Kidney (tissue), 14 donors: ENCODE measurements around the gene FYTTD1. TPM values are rescaled to one million over a fixed set of nuclear protein-coding genes. Genes with fewer than 3 reads are reported as not detected.
"Not testable (repeated sequence)": the region's sequence is repeated elsewhere in the genome, so short reads cannot be mapped to it uniquely, and the experiment has no call there.

ENCODE experiments used
- DNase-seq, 5 donors: peaks; one replicate each; pipeline ENCODE4 v3.0.0-alpha.2; 2013 to 2020
- FAIRE-seq: peaks from 2 replicates; lab custom pipeline; 2012; peaks lifted over from hg19 to GRCh38; lab: Jason Lieb, UNC
- H3K27ac ChIP-seq, 2 donors: one replicate each; pipeline ENCODE4 v1.7.0; 2013; ENCODE audit warnings: low read depth in 2 of 2, low read length in 2 of 2, inconsistent platforms in 1 of 2
- H3K27me3 ChIP-seq: one replicate; pipeline ENCODE4 v1.7.1; 2013; ENCODE audit warnings: low read length, inconsistent platforms; ENCODE audit not compliant: control insufficient read depth, insufficient read depth
- H3K36me3 ChIP-seq, 3 donors: one replicate each; pipeline versions ENCODE4 v1.7.0 to v1.7.1; 2013; ENCODE audit warnings: low read length in 3 of 3, control low read depth in 1 of 3, inconsistent platforms in 1 of 3; ENCODE audit not compliant: insufficient read depth in 3 of 3, control insufficient read depth in 2 of 3
- H3K4me1 ChIP-seq, 3 donors: one replicate each; pipeline versions ENCODE4 v1.7.0 to v1.7.1; 2013; ENCODE audit warnings: low read length in 3 of 3, inconsistent platforms in 1 of 3, low read depth in 1 of 3; ENCODE audit not compliant: control insufficient read depth in 2 of 3, insufficient read depth in 2 of 3
- H3K4me3 ChIP-seq, 3 donors: one replicate each; pipeline versions ENCODE4 v1.7.0 to v1.8.1; 2013; ENCODE audit warnings: low read length in 3 of 3, control low read depth in 1 of 3, inconsistent platforms in 1 of 3
- H3K9ac ChIP-seq, 3 donors: one replicate each; pipeline versions ENCODE4 v1.7.0 to v1.7.1; 2013; ENCODE audit warnings: low read length in 3 of 3, control low read depth in 1 of 3, inconsistent platforms in 1 of 3
- H3K9me3 ChIP-seq, 3 donors: one replicate each; pipeline versions ENCODE4 v1.7.0 to v1.7.1; 2013; ENCODE audit warnings: low read length in 3 of 3, control low read depth in 1 of 3, inconsistent platforms in 1 of 3; ENCODE audit not compliant: control insufficient read depth in 2 of 3, insufficient read depth in 1 of 3
- intact Hi-C: fragments of 100-400 bp; cut with DNase I; formaldehyde crosslinking; loops from one replicate; pipeline ENCODE4 v1.11.1; 2022
- polyA plus RNA-seq: library from polyadenylated mRNA; stranded (reverse); fragments of 350-450 nt; fragmentation: Illumina TruSeq; extraction: RNeasy Lipid Tissue Mini Kit (QIAGEN cat#74804); gene quantifications from one replicate; pipeline ENCODE4 v1.2.3, GENCODE V29; 2014; ENCODE audit warnings: low read depth, low replicate concordance; ENCODE audit not compliant: insufficient read depth
- total RNA-seq: library from RNA; stranded (reverse); fragmentation: NEBNext Ultra II Directional; extraction: Animal tissue kit (Norgen Biotek cat#: 25700); gene quantifications from one replicate; pipeline ENCODE4 v1.2.1, GENCODE V29; 2021
- TF ChIP-seq, protein P1 (sequence below): IDR thresholded peaks from 3 replicates; pipeline ENCODE4 v1.5.1; 2012; ENCODE audit warnings: mild to moderate bottlenecking, moderate library complexity, borderline replicate concordance; ENCODE audit not compliant: insufficient read depth; ENCODE audit errors: extremely low read depth
- donor health status: control.
- donor health status: control.
- donor health status: control.
- donor health status: control.
- donor health status: control.
- donor health status: DM: yes; HTN: yes; CAD: no.
- donor health status: Normal renal cell carcinoma (clear cell type).

The FYTTD1 gene
- total and polyA plus RNA-seq, 2 donors from 2014 or later, result 11.9 to 53.7 TPM

DNA sequence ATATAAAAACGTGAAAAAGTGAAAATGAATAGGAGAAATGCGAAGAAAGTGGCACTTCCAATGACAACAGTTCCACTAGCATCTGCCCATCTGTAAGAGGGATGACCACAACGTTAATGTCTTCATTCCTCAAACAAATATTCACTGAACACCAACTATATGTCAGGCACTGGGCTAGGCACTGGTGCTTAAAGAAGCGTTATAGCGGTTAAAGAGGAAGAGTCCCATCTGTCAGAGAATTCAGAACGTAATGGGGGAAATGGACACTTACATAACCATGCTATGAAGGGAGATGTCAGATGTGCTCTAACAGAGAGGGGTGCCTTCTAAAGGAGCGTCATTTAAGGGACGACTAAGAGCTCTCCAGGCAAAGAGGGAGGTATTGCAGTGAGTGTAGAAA is 21.2 kb upstream of the FYTTD1 start:
- Histone ChIP-seq H3K4me1 (no peaks in the 10 kb centered on the region), H3K27ac (no peak overlapping the region), H3K36me3 (no peaks in the 10 kb centered on the region), H3K27me3 (no peaks in the 10 kb centered on the region), H3K9me3 (no peaks in the 10 kb centered on the region), H3K4me3 (no peak overlapping the region), H3K9ac (no peak overlapping the region)
- FAIRE-seq, result no peak
- TF ChIP-seq, protein P1, sequence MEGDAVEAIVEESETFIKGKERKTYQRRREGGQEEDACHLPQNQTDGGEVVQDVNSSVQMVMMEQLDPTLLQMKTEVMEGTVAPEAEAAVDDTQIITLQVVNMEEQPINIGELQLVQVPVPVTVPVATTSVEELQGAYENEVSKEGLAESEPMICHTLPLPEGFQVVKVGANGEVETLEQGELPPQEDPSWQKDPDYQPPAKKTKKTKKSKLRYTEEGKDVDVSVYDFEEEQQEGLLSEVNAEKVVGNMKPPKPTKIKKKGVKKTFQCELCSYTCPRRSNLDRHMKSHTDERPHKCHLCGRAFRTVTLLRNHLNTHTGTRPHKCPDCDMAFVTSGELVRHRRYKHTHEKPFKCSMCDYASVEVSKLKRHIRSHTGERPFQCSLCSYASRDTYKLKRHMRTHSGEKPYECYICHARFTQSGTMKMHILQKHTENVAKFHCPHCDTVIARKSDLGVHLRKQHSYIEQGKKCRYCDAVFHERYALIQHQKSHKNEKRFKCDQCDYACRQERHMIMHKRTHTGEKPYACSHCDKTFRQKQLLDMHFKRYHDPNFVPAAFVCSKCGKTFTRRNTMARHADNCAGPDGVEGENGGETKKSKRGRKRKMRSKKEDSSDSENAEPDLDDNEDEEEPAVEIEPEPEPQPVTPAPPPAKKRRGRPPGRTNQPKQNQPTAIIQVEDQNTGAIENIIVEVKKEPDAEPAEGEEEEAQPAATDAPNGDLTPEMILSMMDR, result no peak
- intact Hi-C loops, result no loop called here
- no peak for DNase-seq

DNA sequence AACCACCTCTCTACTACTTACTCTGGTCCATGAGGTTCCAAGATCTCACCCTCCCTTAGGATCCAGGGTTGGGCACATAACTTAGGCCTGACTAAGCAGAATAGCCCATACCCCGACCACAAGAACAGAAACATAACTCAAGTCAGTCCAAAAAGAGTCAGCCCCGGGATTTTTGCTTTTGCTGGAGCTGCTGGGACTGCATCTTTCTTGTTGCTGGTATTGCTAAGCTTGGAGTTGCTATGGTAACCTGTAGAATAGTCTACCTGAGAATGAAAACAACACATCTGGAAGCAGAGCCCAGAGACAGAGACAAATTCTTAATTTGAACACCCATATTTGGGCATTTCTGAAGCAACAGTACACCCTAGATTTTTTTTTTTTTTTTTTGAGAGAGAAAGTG is 19.5 kb upstream of the FYTTD1 start:
- no peaks in the 10 kb centered on the region for H3K36me3 ChIP-seq
- H3K27me3 ChIP-seq, result no peaks in the 10 kb centered on the region
- intact Hi-C loops, result no loop called here
- H3K4me3 ChIP-seq, result no peak overlapping the region
- H3K9ac ChIP-seq, result no peak overlapping the region
- TF ChIP-seq, protein P1, result no peak
- DNase-seq, result no peak
- H3K9me3 ChIP-seq, result no peaks in the 10 kb centered on the region
- FAIRE-seq, result no peak
- no peak overlapping the region for H3K27ac ChIP-seq
- H3K4me1 ChIP-seq, result no peaks in the 10 kb centered on the region

DNA sequence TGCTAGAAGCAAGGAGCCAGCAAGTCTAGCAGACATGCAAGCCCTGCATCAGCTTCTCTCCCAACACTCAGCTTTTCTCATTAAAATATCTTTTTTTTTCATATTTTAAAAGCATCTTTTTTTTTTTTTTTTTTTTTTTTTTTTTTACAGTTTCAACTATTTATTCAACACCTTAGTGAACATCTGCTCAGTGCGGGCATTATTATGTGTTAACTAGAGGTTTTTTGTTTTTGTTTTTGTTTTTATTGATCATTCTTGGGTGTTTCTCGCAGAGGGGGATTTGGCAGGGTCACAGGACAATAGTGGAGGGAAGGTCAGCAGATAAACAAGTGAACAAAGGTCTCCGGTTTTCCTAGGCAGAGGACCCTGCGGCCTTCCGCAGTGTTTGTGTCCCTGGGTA is 18.9 kb upstream of the FYTTD1 start:
- H3K4me1 ChIP-seq, H3K9me3 ChIP-seq, DNase-seq, H3K9ac ChIP-seq, H3K27ac ChIP-seq, intact Hi-C loops, H3K4me3 ChIP-seq, H3K36me3 ChIP-seq, FAIRE-seq, H3K27me3 ChIP-seq: not testable (repeated sequence)

DNA sequence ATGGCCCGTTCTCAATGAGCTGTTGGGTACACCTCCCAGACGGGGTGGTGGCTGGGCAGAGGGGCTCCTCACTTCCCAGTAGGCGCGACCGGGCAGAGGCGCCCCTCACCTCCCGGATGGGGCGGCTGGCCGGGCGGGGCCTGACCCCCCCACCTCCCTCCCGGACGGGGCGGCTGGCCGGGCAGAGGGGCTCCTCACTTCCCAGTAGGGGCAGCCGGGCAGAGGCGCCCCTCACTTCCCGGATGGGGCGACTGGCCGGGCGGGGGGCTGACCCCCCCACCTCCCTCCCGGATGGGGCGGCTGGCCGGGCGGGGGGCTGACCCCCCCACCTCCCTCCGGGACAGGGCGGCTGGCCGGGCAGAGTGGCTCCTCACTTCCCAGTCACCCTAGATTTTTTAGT is 18.2 kb upstream of the FYTTD1 start:
- H3K9me3 ChIP-seq, H3K9ac ChIP-seq, H3K27me3 ChIP-seq, H3K4me3 ChIP-seq, FAIRE-seq, H3K27ac ChIP-seq, H3K4me1 ChIP-seq, DNase-seq, intact Hi-C loops, H3K36me3 ChIP-seq: not testable (repeated sequence)

DNA sequence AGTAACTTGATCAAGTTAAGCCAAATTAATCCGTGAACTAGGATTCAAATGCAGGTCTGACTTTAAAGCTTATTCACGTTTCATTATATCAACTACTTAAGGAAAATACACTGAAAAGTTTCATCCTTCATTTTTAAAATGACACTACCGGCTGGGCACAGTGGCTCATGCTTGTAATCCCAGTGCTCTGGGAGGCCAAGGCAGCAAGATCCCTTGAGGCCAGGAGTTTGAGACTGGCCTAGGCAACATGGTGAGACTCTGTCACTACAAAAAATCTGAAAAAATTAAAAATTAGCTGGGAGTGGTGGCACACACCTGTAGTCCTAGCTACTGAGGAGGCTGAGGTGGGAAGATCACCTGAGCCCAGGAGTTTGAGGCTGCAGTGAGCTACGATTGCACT is 16.6 kb upstream of the FYTTD1 start:
- H3K4me1 ChIP-seq, result peaks cover 0 to 9% (median 0%) of the 10 kb centered on the region in 3 donors
- no peak overlapping the region for H3K9ac ChIP-seq
- H3K27me3 ChIP-seq, result no peaks in the 10 kb centered on the region
- no peak for FAIRE-seq
- H3K36me3 ChIP-seq, result no peaks in the 10 kb centered on the region
- H3K27ac ChIP-seq, result no peak overlapping the region
- intact Hi-C loops, result no loop called here
- DNase-seq, result no peak
- no peak overlapping the region for H3K4me3 ChIP-seq
- H3K9me3 ChIP-seq, result no peaks in the 10 kb centered on the region
- TF ChIP-seq, protein P1, result no peak
